MM.1S (cell line): ENCODE results near the gene ST6GALNAC2.

Experiments used
- DNase-seq: peaks from one replicate; pipeline ENCODE4 v3.0.0-alpha.2; 2015
- H2AFZ ChIP-seq: fragments of 300-600 bp; sonication (generic); 2 replicates; pipeline ENCODE4 v1.6.0; 2016; ENCODE audit warnings: antibody characterized with exemption, low read length
- H3F3A ChIP-seq: fragments of 300-600 bp; sonication (generic); 2 replicates; pipeline ENCODE4 v1.6.1; 2016; ENCODE audit warnings: mild to moderate bottlenecking, antibody characterized with exemption, low read length, moderate library complexity, mixed read lengths; ENCODE audit not compliant: insufficient read depth
- H3K27ac ChIP-seq: fragments of 300-600 bp; sonication (generic); 2 replicates; pipeline ENCODE4 v1.5.1; 2016; ENCODE audit warnings: mild to moderate bottlenecking, low read length
- H3K27me3 ChIP-seq: fragments of 300-600 bp; sonication (generic); replicated peaks from 2 replicates; pipeline ENCODE4 v1.6.0; 2016; ENCODE audit warnings: low read length; ENCODE audit not compliant: insufficient read depth
- H3K36me3 ChIP-seq: fragments of 300-600 bp; sonication (generic); replicated peaks from 2 replicates; pipeline ENCODE4 v1.6.1; 2016; ENCODE audit warnings: mild to moderate bottlenecking, low read length, mixed read lengths; ENCODE audit not compliant: insufficient read depth
- H3K4me1 ChIP-seq: fragments of 300-600 bp; sonication (generic); 2 replicates; pipeline ENCODE4 v1.6.1; 2016; ENCODE audit warnings: low read length, mixed read lengths
- H3K4me2 ChIP-seq: fragments of 300-600 bp; sonication (generic); 2 replicates; pipeline ENCODE4 v1.6.0; 2016; ENCODE audit warnings: low read depth, low read length
- H3K4me3 ChIP-seq: fragments of 300-600 bp; sonication (generic); 2 replicates; pipeline ENCODE4 v1.5.1; 2016; ENCODE audit warnings: low read length, mixed read lengths
- H3K79me2 ChIP-seq: fragments of 300-600 bp; sonication (generic); 2 replicates; pipeline ENCODE4 v1.6.1; 2016; ENCODE audit warnings: mixed run types, low read length, mixed read lengths
- H3K9ac ChIP-seq: fragments of 300-600 bp; sonication (generic); 2 replicates; pipeline ENCODE4 v1.6.1; 2016; ENCODE audit warnings: low read length, mixed read lengths
- H3K9me2 ChIP-seq: fragments of 300-600 bp; sonication (generic); replicated peaks from 2 replicates; pipeline ENCODE4 v1.6.1; 2016; ENCODE audit warnings: mild to moderate bottlenecking, low read length, mixed read lengths; ENCODE audit not compliant: insufficient read depth
- H3K9me3 ChIP-seq: fragments of 300-600 bp; sonication (generic); replicated peaks from 2 replicates; pipeline ENCODE4 v1.6.1; 2016; ENCODE audit warnings: mild to moderate bottlenecking, low read length, mixed read lengths; ENCODE audit not compliant: insufficient read depth
- H4K20me1 ChIP-seq: fragments of 300-600 bp; sonication (generic); 2 replicates; pipeline ENCODE4 v1.6.1; 2016; ENCODE audit warnings: mild to moderate bottlenecking, low read length, moderate library complexity, mixed read lengths; ENCODE audit not compliant: insufficient read depth
- EZH2 ChIP-seq: fragments of 300-600 bp; sonication (generic); optimal IDR thresholded peaks from 2 replicates; pipeline ENCODE3; 2017; ENCODE audit warnings: low read depth, mild to moderate bottlenecking, antibody characterized with exemption, low read length, mixed read lengths
- EZH2phosphoT487 ChIP-seq: fragments of 300-600 bp; sonication (generic); IDR thresholded peaks from 2 replicates; pipeline ENCODE4 v1.6.1; 2018; ENCODE audit warnings: antibody characterized with exemption, low read length
- TF ChIP-seq, protein P1 (sequence below): fragments of 300-600 bp; sonication (generic); IDR thresholded peaks from 2 replicates; pipeline ENCODE4 v1.5.1; 2016; ENCODE audit warnings: antibody characterized with exemption, low read length, mixed read lengths

Gene ST6GALNAC2

DNA sequence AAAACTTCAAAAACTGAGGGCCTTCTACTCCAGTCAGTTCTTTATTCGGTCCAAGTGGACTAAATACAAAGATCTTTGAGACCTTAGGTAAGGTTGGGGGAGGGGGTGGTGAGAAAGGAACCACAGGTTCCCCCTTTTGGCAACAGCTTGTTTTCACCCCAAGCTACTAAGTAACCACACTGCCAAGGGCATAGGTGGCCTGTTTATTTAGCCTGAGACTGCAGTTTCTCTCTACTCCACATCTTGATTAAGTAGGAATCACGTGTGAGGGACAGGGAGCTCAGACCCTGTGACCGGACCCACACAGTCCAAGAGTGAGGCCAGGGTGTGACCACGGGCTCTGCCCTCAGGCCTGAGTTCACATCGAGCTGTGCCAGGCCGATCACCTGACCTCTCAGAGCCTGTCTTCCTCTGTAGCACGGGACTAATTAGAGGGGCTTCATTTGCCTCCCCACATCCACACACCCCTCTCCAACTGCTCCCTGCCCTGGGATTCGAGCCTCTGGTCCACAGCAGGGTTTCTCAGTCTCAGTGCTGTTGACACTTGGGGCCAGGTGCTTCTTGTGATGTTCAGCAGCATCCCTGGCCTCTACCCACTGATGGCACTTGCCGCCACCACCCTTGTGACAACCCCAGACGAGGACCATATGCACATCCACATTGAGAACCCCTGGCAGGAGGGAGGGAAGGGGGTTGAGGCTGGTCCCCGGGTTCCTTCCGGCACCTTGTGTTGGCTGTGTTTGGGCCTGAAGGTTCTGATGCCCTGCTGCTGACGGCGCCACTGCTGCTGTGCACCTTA lies 17.8 kb downstream of the ST6GALNAC2 start:
- Histone ChIP-seq H3K4me1 (no peaks in the 10 kb centered on the region), H3K27ac (no peak overlapping the region), H3K36me3 (peaks cover 3% of the 10 kb centered on the region; the same call in 1 of the 2 replicates), H3K9me3 (no peaks in the 10 kb centered on the region), H3K4me2 (no peak overlapping the region), H2AFZ (no peak overlapping the region), H3K9ac (no peak overlapping the region), H3K9me2 (no peaks in the 10 kb centered on the region), H3K4me3 (no peak overlapping the region), H3K27me3 (no peaks in the 10 kb centered on the region), H3F3A (peaks cover 3% of the 10 kb centered on the region; the same call in 1 of the 2 replicates), H4K20me1 (peaks cover 14% of the 10 kb centered on the region; the same call in 1 of the 2 replicates), H3K79me2 (peaks cover 2% of the 10 kb centered on the region)
- no peak for TF ChIP-seq EZH2
- TF ChIP-seq, protein P1, sequence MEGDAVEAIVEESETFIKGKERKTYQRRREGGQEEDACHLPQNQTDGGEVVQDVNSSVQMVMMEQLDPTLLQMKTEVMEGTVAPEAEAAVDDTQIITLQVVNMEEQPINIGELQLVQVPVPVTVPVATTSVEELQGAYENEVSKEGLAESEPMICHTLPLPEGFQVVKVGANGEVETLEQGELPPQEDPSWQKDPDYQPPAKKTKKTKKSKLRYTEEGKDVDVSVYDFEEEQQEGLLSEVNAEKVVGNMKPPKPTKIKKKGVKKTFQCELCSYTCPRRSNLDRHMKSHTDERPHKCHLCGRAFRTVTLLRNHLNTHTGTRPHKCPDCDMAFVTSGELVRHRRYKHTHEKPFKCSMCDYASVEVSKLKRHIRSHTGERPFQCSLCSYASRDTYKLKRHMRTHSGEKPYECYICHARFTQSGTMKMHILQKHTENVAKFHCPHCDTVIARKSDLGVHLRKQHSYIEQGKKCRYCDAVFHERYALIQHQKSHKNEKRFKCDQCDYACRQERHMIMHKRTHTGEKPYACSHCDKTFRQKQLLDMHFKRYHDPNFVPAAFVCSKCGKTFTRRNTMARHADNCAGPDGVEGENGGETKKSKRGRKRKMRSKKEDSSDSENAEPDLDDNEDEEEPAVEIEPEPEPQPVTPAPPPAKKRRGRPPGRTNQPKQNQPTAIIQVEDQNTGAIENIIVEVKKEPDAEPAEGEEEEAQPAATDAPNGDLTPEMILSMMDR, result no peak
- no peak for TF ChIP-seq EZH2phosphoT487
- DNase-seq, result no peak

DNA sequence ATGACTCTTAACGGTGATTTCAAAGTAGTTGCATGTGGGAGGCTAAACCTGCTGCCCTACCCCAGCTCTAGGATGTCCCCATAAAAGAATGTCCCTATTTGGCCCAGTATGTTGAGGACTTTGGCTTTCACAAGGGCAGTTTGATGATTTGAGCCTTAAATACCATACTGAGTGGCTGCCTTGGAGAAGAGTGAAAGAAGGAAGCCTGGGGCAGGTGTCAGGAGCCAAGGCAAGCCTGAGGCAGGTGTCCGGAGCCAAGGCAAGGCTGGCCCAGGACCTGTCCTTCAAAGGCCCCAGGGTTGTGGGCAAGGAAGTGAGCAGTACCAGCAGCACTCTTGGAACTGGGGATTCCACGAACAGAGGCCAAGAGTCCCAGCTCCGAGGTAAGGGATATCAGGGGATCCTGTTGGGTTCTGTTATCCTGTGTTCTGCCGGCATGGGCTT lies 18.6 kb downstream of the ST6GALNAC2 start:
- no peaks in the 10 kb centered on the region for H3K27me3 ChIP-seq
- no peak overlapping the region for H2AFZ ChIP-seq
- H4K20me1 ChIP-seq, result peaks cover 17% of the 10 kb centered on the region; the same call in 1 of the 2 replicates
- H3K9ac ChIP-seq, result no peak overlapping the region
- TF ChIP-seq, protein P1, result no peak
- TF ChIP-seq EZH2phosphoT487 (no peak), EZH2 (no peak)
- H3K9me3 ChIP-seq, result no peaks in the 10 kb centered on the region
- H3K79me2 ChIP-seq, result peaks cover 7% of the 10 kb centered on the region
- DNase-seq, result no peak
- H3F3A ChIP-seq, result peaks cover 3% of the 10 kb centered on the region; the same call in 1 of the 2 replicates
- H3K27ac ChIP-seq, result no peak overlapping the region
- no peak overlapping the region for H3K4me2 ChIP-seq
- peaks cover 3% of the 10 kb centered on the region; the same call in 1 of the 2 replicates for H3K36me3 ChIP-seq
- no peaks in the 10 kb centered on the region for H3K4me1 ChIP-seq
- H3K4me3 ChIP-seq, result no peak overlapping the region
- no peaks in the 10 kb centered on the region for H3K9me2 ChIP-seq

DNA sequence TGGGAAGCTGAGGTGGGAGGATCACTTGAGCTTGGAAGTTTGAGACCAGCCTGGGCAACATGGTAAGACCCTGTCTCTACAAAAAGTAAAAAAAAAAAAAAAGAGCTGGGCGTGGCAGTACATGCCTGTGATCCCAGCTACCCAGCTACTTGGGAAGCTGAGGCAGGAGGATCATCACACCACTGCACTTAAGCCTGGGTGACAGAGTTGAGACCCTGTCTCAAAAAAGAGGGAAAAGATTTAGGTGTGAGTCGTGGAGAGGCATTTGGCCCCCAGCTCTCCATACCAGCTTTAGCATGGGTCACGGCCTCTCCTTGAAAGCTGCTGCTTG lies 19.1 kb downstream of the ST6GALNAC2 start:
- peaks cover 12% of the 10 kb centered on the region for H3K79me2 ChIP-seq
- H3K4me1 ChIP-seq, result 0 out of 2 replicates have a peak, but pooled peaks cover under 1% of the 10 kb centered on the region
- H3K27ac ChIP-seq, result no peak overlapping the region
- H3K27me3 ChIP-seq, result no peaks in the 10 kb centered on the region
- H3K4me3 ChIP-seq, result no peak overlapping the region
- H3K36me3 ChIP-seq, result peaks cover 7% of the 10 kb centered on the region; the same call in 1 of the 2 replicates
- no peak for DNase-seq
- no peak overlapping the region for H3K4me2 ChIP-seq
- TF ChIP-seq EZH2phosphoT487 (no peak), EZH2 (no peak)
- TF ChIP-seq, protein P1, result no peak
- H2AFZ ChIP-seq, result no peak overlapping the region
- no peak overlapping the region for H3K9ac ChIP-seq
- peaks cover 3% of the 10 kb centered on the region; the same call in 1 of the 2 replicates for H3F3A ChIP-seq
- H3K9me3 ChIP-seq, result no peaks in the 10 kb centered on the region
- H3K9me2 ChIP-seq, result no peaks in the 10 kb centered on the region
- peaks cover 21% of the 10 kb centered on the region; the same call in 1 of the 2 replicates for H4K20me1 ChIP-seq
